H1 (cell line): Measurements from ENCODE around the gene GCFC2. TPM values are rescaled to one million over a fixed set of nuclear protein-coding genes. Genes with fewer than 3 reads are reported as not detected.

Source experiments
- ATF2 ChIP-seq: IDR thresholded peaks from 2 replicates; pipeline ENCODE4 v1.6.1; 2012; ENCODE audit warnings: low read length, inconsistent platforms
- CHD7 ChIP-seq: fragments of 300-600 bp; sonication (generic); IDR thresholded peaks from 2 replicates; pipeline ENCODE4 v1.7.1; 2012; ENCODE audit warnings: low read length, moderate library complexity, mild to moderate bottlenecking, inconsistent platforms; ENCODE audit not compliant: insufficient replicate concordance
- EGR1 ChIP-seq: IDR thresholded peaks from 2 replicates; pipeline ENCODE4 v1.6.1; 2011; ENCODE audit warnings: low read depth, low read length, borderline replicate concordance
- EP300 ChIP-seq, 2 experiments: IDR thresholded peaks; 1 replicate in 1 of 2; 2 replicates in 1 of 2; pipeline ENCODE4 v1.6.1; 2011 to 2012; ENCODE audit warnings: low read depth in 2 of 2, low read length in 2 of 2, mild to moderate bottlenecking in 2 of 2, borderline replicate concordance in 1 of 2, inconsistent platforms in 1 of 2, moderate library complexity in 1 of 2
- HDAC6 ChIP-seq: IDR thresholded peaks from one replicate; pipeline ENCODE4 v1.7.1; 2012; ENCODE audit warnings: low read depth, mild to moderate bottlenecking, inconsistent platforms, low read length, moderate library complexity
- RNF2 ChIP-seq: fragments of 200-900, 300-1000 bp; sonication (generic); IDR thresholded peaks from 2 replicates; pipeline ENCODE4 v1.7.1; 2016; ENCODE audit warnings: borderline replicate concordance, low read depth, mild to moderate bottlenecking, antibody characterized with exemption, low read length; ENCODE audit not compliant: poor library complexity, severe bottlenecking; ENCODE audit errors: missing control alignments
- SUZ12 ChIP-seq: fragments of 200-600 bp; sonication (generic); IDR thresholded peaks from 2 replicates; pipeline ENCODE4 v1.6.1; 2012; ENCODE audit warnings: mild to moderate bottlenecking, inconsistent platforms, low read length, moderate library complexity, mixed read lengths
- polyA plus RNA-seq, 7 experiments: library from polyadenylated mRNA; depleted of rRNA in 3 of 7; stranded (reverse) in 5 of 7; unstranded in 2 of 7; fragments of >200 nt in 5 of 7; fragments of 200-250 nt in 2 of 7; gene quantifications; 1 replicate in 5 of 7; 2 replicates in 1 of 7; 4 replicates in 1 of 7; pipeline versions ENCODE4 v1.2.1 to v1.2.3, GENCODE V29; 2011 to 2013; ENCODE audit warnings: missing spikeins in 2 of 7, mixed read lengths in 2 of 7
- total RNA-seq: library from RNA; stranded (reverse); fragmentation: NEBNext Ultra II Directional; extraction: Animal tissue kit (Norgen Biotek cat#: 25700); gene quantifications from 2 replicates; pipeline ENCODE4 v1.2.1, GENCODE V29; 2021
- TF ChIP-seq, protein P1 (sequence below): IDR thresholded peaks from 2 replicates; pipeline ENCODE4 v1.6.1; 2011; ENCODE audit warnings: low read depth, mild to moderate bottlenecking, low read length; ENCODE audit not compliant: insufficient read depth

GCFC2 gene
- total and polyA plus RNA-seq, 2 of the 8 experiments (the other 6 are each of a cell fraction or from before 2014, with no cell fraction given): 5.6 to 19.1 TPM

GRCh38 chr2:75622500-75622899 is 88.2 kb downstream of the GCFC2 start (continued):
- TF ChIP-seq CHD7 (no peak), EGR1 (no peak), EP300 (IDR thresholded peaks at IDR 0.05; ENCODE audit: borderline replicate concordance in 1 of 2, low read depth in 2 of 2, low read length in 2 of 2) (no peak), ATF2 (no peak), RNF2 (no peak), HDAC6 (no peak), SUZ12 (no peak)
- TF ChIP-seq, protein P1, sequence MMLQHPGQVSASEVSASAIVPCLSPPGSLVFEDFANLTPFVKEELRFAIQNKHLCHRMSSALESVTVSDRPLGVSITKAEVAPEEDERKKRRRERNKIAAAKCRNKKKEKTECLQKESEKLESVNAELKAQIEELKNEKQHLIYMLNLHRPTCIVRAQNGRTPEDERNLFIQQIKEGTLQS: no peak
